Islet precursor cell (in vitro differentiated cells): ENCODE measurements around the gene ESPN.
A peak's percentile ranks its signal among the peaks of the same experiment; 100 is the strongest.

Experiments
- DNase-seq: peaks from one replicate; pipeline ENCODE4 v3.0.0-alpha.2; 2018

Gene ESPN

GRCh38 chr1:6501279-6501813, 76.8 kb downstream of the ESPN start:
- DNase-seq, result no peak

GRCh38 chr1:6502000-6502891, 77.7 kb downstream of the ESPN start:
- peak; percentile 50 for DNase-seq

GRCh38 chr1:6503884-6504602, 79.5 kb downstream of the ESPN start:
- DNase-seq, result no peak

- DNase-seq, result peak; percentile 52
These were observed 80.3 kb downstream of the ESPN start for GRCh38 chr1:6504887-6505286.

GRCh38 chr1:6505367-6506209, 81.0 kb downstream of the ESPN start:
- DNase-seq, result no peak

GRCh38 chr1:6506210-6507036, 81.8 kb downstream of the ESPN start:
- DNase-seq, result no peak

- DNase-seq, result no peak
These were observed 82.5 kb downstream of the ESPN start for GRCh38 chr1:6507037-6507428.

GRCh38 chr1:6507461-6507911, 82.9 kb downstream of the ESPN start:
- peak; percentile 36 for DNase-seq

GRCh38 chr1:6508154-6508815, 83.7 kb downstream of the ESPN start:
- peak; percentile 51 for DNase-seq

GRCh38 chr1:6508816-6509189, 84.2 kb downstream of the ESPN start:
- DNase-seq, result no peak

- DNase-seq, result peak; percentile 50
These were observed 84.8 kb downstream of the ESPN start for GRCh38 chr1:6509220-6509918.

- DNase-seq, result peak; percentile 53
These were observed 85.3 kb downstream of the ESPN start for GRCh38 chr1:6509919-6510291.

- DNase-seq, result peak; percentile 42
These were observed 85.9 kb downstream of the ESPN start for GRCh38 chr1:6510493-6510892.
